Subcutaneous abdominal adipose tissue (tissue), 5 donors: ENCODE data around the gene DPH6.
"Not testable (repeated sequence)": the region's sequence is repeated elsewhere in the genome, so short reads cannot be mapped to it uniquely, and the experiment has no call there.

Experiments
- H3K27ac ChIP-seq: one replicate; pipeline ENCODE4 v1.7.0; 2013; ENCODE audit warnings: low read depth, mild to moderate bottlenecking, inconsistent platforms, low read length, moderate library complexity
- H3K27me3 ChIP-seq, 5 donors: one replicate each; pipeline ENCODE4 v1.7.0; 2013; ENCODE audit warnings: low read length in 5 of 5, inconsistent platforms in 1 of 5; ENCODE audit not compliant: control insufficient read depth in 5 of 5, insufficient read depth in 4 of 5
- H3K36me3 ChIP-seq, 5 donors: one replicate each; pipeline ENCODE4 v1.7.0; 2013; ENCODE audit warnings: low read length in 5 of 5; ENCODE audit not compliant: control insufficient read depth in 5 of 5, insufficient read depth in 5 of 5
- H3K4me1 ChIP-seq, 5 donors: one replicate each; pipeline ENCODE4 v1.7.0; 2013; ENCODE audit warnings: low read length in 5 of 5, mild to moderate bottlenecking in 3 of 5, moderate library complexity in 1 of 5; ENCODE audit not compliant: control insufficient read depth in 5 of 5, insufficient read depth in 5 of 5
- H3K4me3 ChIP-seq, 5 donors: one replicate each; pipeline ENCODE4 v1.7.0; 2013; ENCODE audit warnings: low read length in 5 of 5, low read depth in 1 of 5
- H3K9ac ChIP-seq, 5 donors: one replicate each; pipeline ENCODE4 v1.7.0; 2013; ENCODE audit warnings: low read length in 5 of 5, mild to moderate bottlenecking in 4 of 5, moderate library complexity in 3 of 5
- H3K9me3 ChIP-seq, 5 donors: one replicate each; pipeline ENCODE4 v1.7.0; 2013; ENCODE audit warnings: low read length in 5 of 5; ENCODE audit not compliant: control insufficient read depth in 5 of 5
- donor health status: healthy.
- donor health status: healthy.
- donor health status: healthy.
- donor health status: healthy.
- donor health status: healthy.

DPH6 gene, protein sequence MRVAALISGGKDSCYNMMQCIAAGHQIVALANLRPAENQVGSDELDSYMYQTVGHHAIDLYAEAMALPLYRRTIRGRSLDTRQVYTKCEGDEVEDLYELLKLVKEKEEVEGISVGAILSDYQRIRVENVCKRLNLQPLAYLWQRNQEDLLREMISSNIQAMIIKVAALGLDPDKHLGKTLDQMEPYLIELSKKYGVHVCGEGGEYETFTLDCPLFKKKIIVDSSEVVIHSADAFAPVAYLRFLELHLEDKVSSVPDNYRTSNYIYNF

DNA sequence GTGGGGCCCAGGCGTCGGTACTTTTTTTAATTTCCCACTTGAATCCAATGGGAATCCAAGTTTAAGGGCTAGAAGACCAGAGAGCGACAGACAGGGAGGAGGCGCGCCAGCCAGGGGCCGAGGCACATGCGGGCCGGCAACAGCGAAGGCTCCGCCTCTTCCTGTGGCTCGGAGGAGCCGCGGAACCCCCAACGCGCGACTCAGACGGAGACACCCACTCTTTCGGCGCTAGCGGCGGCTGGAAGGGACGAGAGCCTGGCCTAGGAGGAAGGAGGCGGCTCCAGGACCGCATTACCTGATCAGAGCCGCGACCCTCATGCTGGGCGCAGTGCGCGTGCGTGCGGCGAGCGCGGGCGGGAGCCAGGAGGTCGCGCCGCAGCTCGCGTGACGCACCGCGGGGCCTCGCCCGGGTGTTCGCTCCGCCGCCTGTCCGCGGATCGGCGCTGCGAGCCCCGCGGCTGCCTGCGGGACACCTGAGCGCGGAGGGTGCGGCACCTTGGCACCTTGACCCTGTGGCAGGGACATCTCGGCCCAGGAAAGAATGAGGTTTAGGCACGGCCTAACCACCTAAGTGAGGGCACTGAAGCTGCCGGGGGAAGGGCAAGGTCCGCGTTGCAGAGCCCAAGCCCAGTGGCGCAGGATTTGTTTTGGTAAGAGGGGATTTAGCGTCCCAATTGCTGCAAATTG is at the start of gene DPH6:
Gene DPH6, minus strand, starts transcription at position 342 of the 687 bp plus-strand sequence. Its CDS starts 24 bp downstream, at position 318.
- H3K4me1 ChIP-seq, result peaks cover 0 to 21% (median 20%) of the 10 kb centered on the region in 5 donors
- peak within 1 kb of the TSS; percentile 97 for H3K27ac ChIP-seq
- H3K27me3 ChIP-seq, result no peaks in the 10 kb centered on the region
- H3K36me3 ChIP-seq, result peaks cover 0 to 4% (median 0%) of the 10 kb centered on the region in 5 donors
- H3K9ac ChIP-seq, result peak within 1 kb of the TSS; percentile 69 to 99 (median 95)
- peak within 1 kb of the TSS; percentile 83 to 96 (median 93) for H3K4me3 ChIP-seq
- no peaks in the 10 kb centered on the region for H3K9me3 ChIP-seq

DNA sequence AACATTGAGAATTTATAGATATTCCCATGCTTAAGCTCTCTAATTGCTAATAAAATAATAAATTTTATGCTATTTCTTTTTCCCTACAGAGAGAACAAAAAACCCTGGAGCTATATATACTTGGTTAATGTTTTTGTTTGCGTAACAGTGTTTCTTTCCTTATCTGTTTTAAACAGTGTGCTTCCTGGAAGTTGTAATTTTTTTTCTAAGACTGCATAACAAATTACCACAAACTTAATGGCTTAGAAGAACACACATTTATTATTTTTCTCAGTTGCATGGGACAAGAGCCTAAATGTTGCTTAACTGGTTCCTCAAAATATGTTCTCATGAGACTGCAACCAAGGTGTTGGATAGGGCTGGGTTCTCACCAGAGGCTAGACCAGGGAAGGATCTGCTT is 49.7 kb upstream of the DPH6 start:
- Histone ChIP-seq H3K36me3 (no peaks in the 10 kb centered on the region), H3K4me1 (no peaks in the 10 kb centered on the region), H3K9ac (no peak overlapping the region), H3K27ac (no peak overlapping the region), H3K27me3 (no peaks in the 10 kb centered on the region), H3K4me3 (no peak overlapping the region), H3K9me3 (no peaks in the 10 kb centered on the region)

DNA sequence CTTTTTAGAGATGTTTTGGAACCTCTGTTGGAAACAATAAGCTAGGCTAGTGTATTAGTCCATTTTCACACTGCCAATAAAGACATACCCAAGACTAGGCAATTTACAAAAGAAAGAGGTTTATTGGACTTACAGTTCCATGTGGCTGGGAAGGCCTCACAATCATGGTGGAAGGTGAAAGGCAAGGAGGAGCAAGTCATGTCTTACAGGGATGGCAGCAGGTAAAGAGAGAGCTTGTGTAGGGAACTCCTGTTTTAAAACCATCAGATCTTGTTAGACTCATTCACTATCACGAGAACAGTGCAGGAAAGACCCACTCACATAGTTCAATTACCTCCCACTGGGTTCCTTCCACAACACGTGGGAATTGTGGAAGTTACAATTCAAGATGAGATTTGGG is 46.0 kb upstream of the DPH6 start:
- H3K27ac ChIP-seq, H3K36me3 ChIP-seq, H3K9ac ChIP-seq, H3K4me3 ChIP-seq, H3K4me1 ChIP-seq, H3K9me3 ChIP-seq, H3K27me3 ChIP-seq: not testable (repeated sequence)

DNA sequence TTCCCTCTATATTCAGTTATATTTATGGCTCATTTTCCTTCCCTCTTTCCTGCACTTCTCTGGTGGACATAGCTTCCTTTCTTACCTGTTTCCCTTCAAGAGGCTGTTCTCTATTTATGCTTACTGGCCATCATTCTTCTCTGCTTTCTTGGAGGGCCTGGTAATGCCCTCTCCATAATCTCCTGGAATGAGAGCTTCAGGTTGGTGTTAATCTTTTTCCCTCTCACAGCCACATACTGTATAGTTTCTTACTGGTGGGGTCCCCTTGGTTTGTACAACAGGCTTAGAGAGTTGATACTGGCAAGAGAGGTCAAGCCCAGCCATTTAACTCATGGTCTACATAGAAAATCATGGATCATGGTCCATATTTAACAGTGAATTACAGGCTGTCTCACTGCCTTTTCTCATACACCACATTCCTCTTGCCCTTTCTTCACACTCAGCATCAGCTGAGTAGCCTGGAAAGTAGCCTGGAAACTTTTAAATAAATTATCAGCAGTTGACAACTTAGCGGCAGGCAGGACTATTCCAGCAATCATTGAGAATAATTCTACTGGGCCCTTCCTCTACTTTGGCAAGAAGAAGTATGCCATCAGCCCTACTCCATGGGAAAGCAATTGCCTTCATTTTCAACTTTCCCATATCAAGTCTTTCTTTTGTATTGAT is 38.0 kb upstream of the DPH6 start:
- H3K4me1 ChIP-seq, result peaks cover 0 to 8% (median 4%) of the 10 kb centered on the region in 5 donors
- H3K9me3 ChIP-seq, result no peaks in the 10 kb centered on the region
- H3K36me3 ChIP-seq, result no peaks in the 10 kb centered on the region
- H3K27ac ChIP-seq, result no peak overlapping the region
- H3K9ac ChIP-seq, result no peak overlapping the region
- no peaks in the 10 kb centered on the region for H3K27me3 ChIP-seq
- H3K4me3 ChIP-seq, result no peak overlapping the region

DNA sequence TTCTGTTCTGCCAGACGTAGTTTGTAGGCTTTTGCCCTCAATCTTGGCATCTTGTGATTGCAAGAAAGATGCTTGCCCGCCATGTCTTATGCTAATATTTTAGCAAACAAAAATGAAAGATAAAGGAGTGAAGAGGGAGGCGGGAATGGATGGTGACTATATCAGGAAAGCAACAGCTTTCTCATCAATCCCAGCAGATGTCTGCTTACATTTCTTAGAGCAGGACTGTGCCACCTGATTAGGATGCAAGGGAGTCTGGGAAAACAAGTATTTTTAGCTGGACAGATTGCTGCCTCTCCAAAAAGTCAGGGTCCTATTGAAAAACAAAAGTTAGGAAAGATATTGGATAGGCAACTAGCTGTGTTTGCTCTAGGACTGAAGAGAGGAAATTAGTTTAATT is 34.6 kb upstream of the DPH6 start:
- Histone ChIP-seq H3K27me3 (no peaks in the 10 kb centered on the region), H3K9me3 (no peaks in the 10 kb centered on the region)

DNA sequence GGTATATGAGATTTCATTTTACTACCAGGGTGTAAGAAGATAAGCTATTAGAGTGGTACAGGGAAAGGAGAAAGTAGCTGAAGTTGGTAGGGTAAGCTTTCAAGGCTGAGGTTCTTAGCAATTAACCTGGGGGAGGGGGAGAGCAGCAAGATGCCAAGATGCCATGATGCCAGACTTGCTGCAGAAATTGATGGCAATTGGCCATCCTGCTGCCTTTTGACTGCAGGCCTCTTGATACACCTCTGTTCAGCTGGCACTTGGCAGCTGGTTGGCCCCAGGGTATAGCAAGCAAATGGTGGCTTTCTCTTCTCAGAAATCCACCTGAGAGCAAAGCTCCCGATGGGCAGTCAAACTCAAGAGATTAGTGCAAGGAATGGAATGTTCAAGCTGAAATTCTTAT is 21.4 kb upstream of the DPH6 start:
- no peaks in the 10 kb centered on the region for H3K36me3 ChIP-seq
- H3K27me3 ChIP-seq, result no peaks in the 10 kb centered on the region
- H3K9me3 ChIP-seq, result no peaks in the 10 kb centered on the region
- H3K27ac ChIP-seq, result no peak overlapping the region
- H3K4me1 ChIP-seq, result no peaks in the 10 kb centered on the region
- no peak overlapping the region for H3K9ac ChIP-seq
- H3K4me3 ChIP-seq, result no peak overlapping the region

More for the DNA sequence above, 34.6 kb upstream of the DPH6 start:
- Histone ChIP-seq H3K36me3 (no peaks in the 10 kb centered on the region), H3K4me1 (peaks cover 0 to 8% (median 4%) of the 10 kb centered on the region in 5 donors), H3K4me3 (no peak overlapping the region), H3K27ac (no peak overlapping the region), H3K9ac (no peak overlapping the region)

DNA sequence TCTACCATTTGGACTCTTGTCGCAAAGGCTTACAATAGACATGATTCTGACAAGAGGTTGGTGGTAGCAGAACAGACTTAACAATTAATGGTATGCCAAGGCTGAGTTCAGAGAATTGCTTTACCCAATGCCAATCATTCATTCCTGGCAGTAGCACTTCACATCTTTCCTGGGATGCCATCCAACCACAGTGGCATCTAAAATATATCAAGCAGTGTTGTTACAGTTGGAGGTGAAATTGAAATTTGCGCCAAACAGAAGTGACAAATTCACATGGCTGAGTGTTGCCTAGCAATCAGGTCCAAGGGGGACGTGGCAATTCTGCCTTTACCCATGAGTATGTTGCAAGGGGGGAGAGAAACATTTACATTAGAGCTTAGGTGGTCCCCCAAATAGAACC is 21.0 kb upstream of the DPH6 start:
- Histone ChIP-seq H3K4me1 (no peaks in the 10 kb centered on the region), H3K36me3 (no peaks in the 10 kb centered on the region), H3K4me3 (no peak overlapping the region), H3K9ac (no peak overlapping the region), H3K27ac (no peak overlapping the region), H3K27me3 (no peaks in the 10 kb centered on the region), H3K9me3 (no peaks in the 10 kb centered on the region)

DNA sequence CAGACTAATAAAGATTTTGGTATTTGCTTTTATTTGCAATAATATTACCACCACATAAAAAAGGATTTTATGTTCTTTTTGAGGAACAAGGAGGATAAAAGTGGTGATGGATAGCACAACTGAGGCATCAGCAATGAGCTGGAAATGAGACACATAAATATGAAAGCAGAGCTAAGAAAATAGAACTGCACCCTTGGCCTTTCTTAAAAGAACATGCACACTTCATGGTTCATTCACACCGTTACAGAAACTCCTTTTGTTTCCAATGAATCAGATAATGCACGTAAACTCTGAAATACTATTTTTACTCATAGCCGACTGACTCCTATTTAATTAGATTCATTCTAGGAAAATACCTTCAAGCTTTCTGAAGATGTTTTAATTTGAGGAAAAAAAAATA is 19.9 kb upstream of the DPH6 start:
- no peaks in the 10 kb centered on the region for H3K9me3 ChIP-seq
- H3K27ac ChIP-seq, result no peak overlapping the region
- no peaks in the 10 kb centered on the region for H3K36me3 ChIP-seq
- no peak overlapping the region for H3K9ac ChIP-seq
- H3K27me3 ChIP-seq, result no peaks in the 10 kb centered on the region
- H3K4me3 ChIP-seq, result no peak overlapping the region
- peaks cover 0 to 4% (median 0%) of the 10 kb centered on the region in 5 donors for H3K4me1 ChIP-seq

DNA sequence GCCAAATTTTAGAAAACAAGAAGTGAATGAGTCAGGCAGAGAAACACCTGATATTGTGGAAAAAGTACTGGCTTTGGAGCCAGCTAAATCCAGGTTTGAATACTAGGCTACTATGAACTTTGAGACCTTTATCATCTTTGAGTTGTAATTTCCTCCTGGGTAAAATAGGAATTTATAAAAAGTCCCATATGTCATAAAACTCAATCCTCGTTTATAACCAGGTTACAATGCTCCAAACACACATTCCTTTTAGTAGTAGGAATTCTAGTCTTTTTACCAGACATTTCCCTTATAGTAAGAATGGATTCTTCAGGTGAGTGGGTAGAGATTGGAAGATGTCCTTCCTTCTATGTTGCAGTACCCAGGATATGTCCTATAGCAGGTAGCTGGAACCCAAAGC is 16.7 kb upstream of the DPH6 start:
- H3K9me3 ChIP-seq, result no peaks in the 10 kb centered on the region
- no peak overlapping the region for H3K4me3 ChIP-seq
- H3K27me3 ChIP-seq, result no peaks in the 10 kb centered on the region
- no peak overlapping the region for H3K27ac ChIP-seq
- peaks cover 0 to 4% (median 0%) of the 10 kb centered on the region in 5 donors for H3K4me1 ChIP-seq
- no peaks in the 10 kb centered on the region for H3K36me3 ChIP-seq
- H3K9ac ChIP-seq, result no peak overlapping the region

DNA sequence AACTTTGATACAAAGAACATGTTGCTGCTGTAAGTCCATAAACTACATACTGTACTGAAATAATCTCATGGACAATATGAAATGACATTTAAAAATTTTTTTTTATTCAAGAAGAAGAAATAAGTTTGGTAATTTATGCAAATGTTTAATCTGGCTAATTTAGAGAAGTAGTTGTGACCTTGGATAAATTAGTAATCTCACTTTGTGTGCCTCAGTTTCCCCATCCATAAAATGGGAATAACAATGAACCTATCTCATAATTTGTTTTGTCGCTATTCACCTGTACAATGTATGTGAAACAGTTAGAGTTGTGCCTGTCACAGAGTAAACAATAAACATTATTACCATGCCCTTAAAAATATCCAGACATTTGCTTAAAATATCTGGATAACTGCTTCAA is 15.3 kb upstream of the DPH6 start:
- Histone ChIP-seq H3K9ac (peak overlapping the region in 1 of 5 donors; percentile 13), H3K36me3 (no peaks in the 10 kb centered on the region), H3K4me3 (no peak overlapping the region), H3K4me1 (peaks cover 0 to 4% (median 0%) of the 10 kb centered on the region in 5 donors), H3K27me3 (no peaks in the 10 kb centered on the region), H3K27ac (no peak overlapping the region), H3K9me3 (no peaks in the 10 kb centered on the region)
